ENCODE data around the gene PRRG3.

Gene PRRG3

GRCh38 chrX:151724563-151725337 lies 29.5 kb downstream of the PRRG3 start:
- H3K79me2 ChIP-seq (ENCODE audit: control insufficient read depth, insufficient read depth, low read length, unreplicated experiment) = no peaks in the 10 kb centered on the region
- H3K27me3 ChIP-seq (ENCODE audit: insufficient read depth, low read length) = no peaks in the 10 kb centered on the region
- no peaks in the 10 kb centered on the region for H3K4me1 ChIP-seq (ENCODE audit: control insufficient read depth, insufficient read depth, low read length, unreplicated experiment)
- no peak overlapping the region for H2AFZ ChIP-seq (ENCODE audit: low read length, unreplicated experiment)
- no peak overlapping the region for H3K4me3 ChIP-seq (ENCODE audit: low read depth, low read length)
- no peak overlapping the region for H3K27ac ChIP-seq (ENCODE audit: low read depth, low read length)
- H3K36me3 ChIP-seq (ENCODE audit: insufficient read depth, low read length) = no peaks in the 10 kb centered on the region

GRCh38 chrX:151725338-151725614 lies 30.0 kb downstream of the PRRG3 start:
- no peak overlapping the region for H3K27ac ChIP-seq (ENCODE audit: low read depth, low read length)
- no peaks in the 10 kb centered on the region for H3K27me3 ChIP-seq (ENCODE audit: insufficient read depth, low read length)
- H3K36me3 ChIP-seq (ENCODE audit: insufficient read depth, low read length) = no peaks in the 10 kb centered on the region
- H2AFZ ChIP-seq (ENCODE audit: low read length, unreplicated experiment) = no peak overlapping the region
- no peaks in the 10 kb centered on the region for H3K79me2 ChIP-seq (ENCODE audit: control insufficient read depth, insufficient read depth, low read length, unreplicated experiment)
- H3K4me3 ChIP-seq (ENCODE audit: low read depth, low read length) = no peak overlapping the region
- no peaks in the 10 kb centered on the region for H3K4me1 ChIP-seq (ENCODE audit: control insufficient read depth, insufficient read depth, low read length, unreplicated experiment)

GRCh38 chrX:151726751-151727150 lies 31.5 kb downstream of the PRRG3 start:
- Histone ChIP-seq H3K79me2 (ENCODE audit: control insufficient read depth, insufficient read depth, low read length, unreplicated experiment) (no peaks in the 10 kb centered on the region), H2AFZ (ENCODE audit: low read length, unreplicated experiment) (no peak overlapping the region), H3K4me1 (ENCODE audit: control insufficient read depth, insufficient read depth, low read length, unreplicated experiment) (no peaks in the 10 kb centered on the region), H3K36me3 (ENCODE audit: insufficient read depth, low read length) (no peaks in the 10 kb centered on the region), H3K27me3 (ENCODE audit: insufficient read depth, low read length) (no peaks in the 10 kb centered on the region), H3K27ac (ENCODE audit: low read depth, low read length) (no peak overlapping the region), H3K4me3 (ENCODE audit: low read depth, low read length) (no peak overlapping the region)

GRCh38 chrX:151727346-151727745 lies 32.1 kb downstream of the PRRG3 start:
- Histone ChIP-seq H3K4me3 (ENCODE audit: low read depth, low read length) (no peak overlapping the region), H2AFZ (ENCODE audit: low read length, unreplicated experiment) (no peak overlapping the region), H3K4me1 (ENCODE audit: control insufficient read depth, insufficient read depth, low read length, unreplicated experiment) (no peaks in the 10 kb centered on the region), H3K36me3 (ENCODE audit: insufficient read depth, low read length) (no peaks in the 10 kb centered on the region), H3K27ac (ENCODE audit: low read depth, low read length) (no peak overlapping the region), H3K27me3 (ENCODE audit: insufficient read depth, low read length) (no peaks in the 10 kb centered on the region), H3K79me2 (ENCODE audit: control insufficient read depth, insufficient read depth, low read length, unreplicated experiment) (no peaks in the 10 kb centered on the region)

GRCh38 chrX:151729056-151729725 lies 33.9 kb downstream of the PRRG3 start:
- Histone ChIP-seq H3K36me3 (ENCODE audit: insufficient read depth, low read length) (no peaks in the 10 kb centered on the region), H2AFZ (ENCODE audit: low read length, unreplicated experiment) (no peak overlapping the region), H3K4me1 (ENCODE audit: control insufficient read depth, insufficient read depth, low read length, unreplicated experiment) (no peaks in the 10 kb centered on the region), H3K79me2 (ENCODE audit: control insufficient read depth, insufficient read depth, low read length, unreplicated experiment) (no peaks in the 10 kb centered on the region), H3K27me3 (ENCODE audit: insufficient read depth, low read length) (no peaks in the 10 kb centered on the region), H3K4me3 (ENCODE audit: low read depth, low read length) (no peak overlapping the region), H3K27ac (ENCODE audit: low read depth, low read length) (no peak overlapping the region)

GRCh38 chrX:151734446-151734845 lies 39.2 kb downstream of the PRRG3 start, which contains the start of gene CNGA2:
CNGA2 (plus strand) TSS chrX:151734746; CDS start chrX:151738484, 3,738 bp downstream.
- Histone ChIP-seq H3K36me3 (ENCODE audit: insufficient read depth, low read length) (no peaks in the 10 kb centered on the region), H3K27ac (ENCODE audit: low read depth, low read length) (no peak within 1 kb of the TSS), H2AFZ (ENCODE audit: low read length, unreplicated experiment) (no peak within 1 kb of the TSS), H3K79me2 (ENCODE audit: control insufficient read depth, insufficient read depth, low read length, unreplicated experiment) (no peaks in the 10 kb centered on the region), H3K4me3 (ENCODE audit: low read depth, low read length) (no peak within 1 kb of the TSS), H3K27me3 (ENCODE audit: insufficient read depth, low read length) (no peaks in the 10 kb centered on the region), H3K4me1 (ENCODE audit: control insufficient read depth, insufficient read depth, low read length, unreplicated experiment) (no peaks in the 10 kb centered on the region)

GRCh38 chrX:151735219-151735618 lies 40.0 kb downstream of the PRRG3 start:
- no peaks in the 10 kb centered on the region for H3K4me1 ChIP-seq (ENCODE audit: control insufficient read depth, insufficient read depth, low read length, unreplicated experiment)
- H3K4me3 ChIP-seq (ENCODE audit: low read depth, low read length) = no peak overlapping the region
- no peaks in the 10 kb centered on the region for H3K79me2 ChIP-seq (ENCODE audit: control insufficient read depth, insufficient read depth, low read length, unreplicated experiment)
- no peak overlapping the region for H3K27ac ChIP-seq (ENCODE audit: low read depth, low read length)
- H3K36me3 ChIP-seq (ENCODE audit: insufficient read depth, low read length) = no peaks in the 10 kb centered on the region
- no peaks in the 10 kb centered on the region for H3K27me3 ChIP-seq (ENCODE audit: insufficient read depth, low read length)
- no peak overlapping the region for H2AFZ ChIP-seq (ENCODE audit: low read length, unreplicated experiment)

- Histone ChIP-seq H3K4me3 (ENCODE audit: low read depth, low read length) (no peak overlapping the region), H3K4me1 (ENCODE audit: control insufficient read depth, insufficient read depth, low read length, unreplicated experiment) (no peaks in the 10 kb centered on the region), H2AFZ (ENCODE audit: low read length, unreplicated experiment) (no peak overlapping the region), H3K27ac (ENCODE audit: low read depth, low read length) (no peak overlapping the region), H3K27me3 (ENCODE audit: insufficient read depth, low read length) (no peaks in the 10 kb centered on the region), H3K79me2 (ENCODE audit: control insufficient read depth, insufficient read depth, low read length, unreplicated experiment) (no peaks in the 10 kb centered on the region), H3K36me3 (ENCODE audit: insufficient read depth, low read length) (no peaks in the 10 kb centered on the region)
Observed at GRCh38 chrX:151736685-151737084, 41.4 kb downstream of the PRRG3 start.

GRCh38 chrX:151737494-151737893 lies 42.2 kb downstream of the PRRG3 start:
- Histone ChIP-seq H3K27me3 (ENCODE audit: insufficient read depth, low read length) (no peaks in the 10 kb centered on the region), H3K4me3 (ENCODE audit: low read depth, low read length) (no peak overlapping the region), H3K79me2 (ENCODE audit: control insufficient read depth, insufficient read depth, low read length, unreplicated experiment) (no peaks in the 10 kb centered on the region)

GRCh38 chrX:151738751-151739150 lies 43.5 kb downstream of the PRRG3 start:
- Histone ChIP-seq H2AFZ (ENCODE audit: low read length, unreplicated experiment) (no peak overlapping the region), H3K27ac (ENCODE audit: low read depth, low read length) (no peak overlapping the region), H3K79me2 (ENCODE audit: control insufficient read depth, insufficient read depth, low read length, unreplicated experiment) (no peaks in the 10 kb centered on the region), H3K4me1 (ENCODE audit: control insufficient read depth, insufficient read depth, low read length, unreplicated experiment) (no peaks in the 10 kb centered on the region), H3K4me3 (ENCODE audit: low read depth, low read length) (no peak overlapping the region), H3K27me3 (ENCODE audit: insufficient read depth, low read length) (no peaks in the 10 kb centered on the region), H3K36me3 (ENCODE audit: insufficient read depth, low read length) (no peaks in the 10 kb centered on the region)

More at GRCh38 chrX:151737494-151737893, 42.2 kb downstream of the PRRG3 start:
- Histone ChIP-seq H2AFZ (ENCODE audit: low read length, unreplicated experiment) (no peak overlapping the region), H3K27ac (ENCODE audit: low read depth, low read length) (no peak overlapping the region), H3K36me3 (ENCODE audit: insufficient read depth, low read length) (no peaks in the 10 kb centered on the region), H3K4me1 (ENCODE audit: control insufficient read depth, insufficient read depth, low read length, unreplicated experiment) (no peaks in the 10 kb centered on the region)

- no peak overlapping the region for H3K27ac ChIP-seq (ENCODE audit: low read depth, low read length)
- no peaks in the 10 kb centered on the region for H3K79me2 ChIP-seq (ENCODE audit: control insufficient read depth, insufficient read depth, low read length, unreplicated experiment)
- H2AFZ ChIP-seq (ENCODE audit: low read length, unreplicated experiment) = no peak overlapping the region
- no peaks in the 10 kb centered on the region for H3K4me1 ChIP-seq (ENCODE audit: control insufficient read depth, insufficient read depth, low read length, unreplicated experiment)
- no peaks in the 10 kb centered on the region for H3K36me3 ChIP-seq (ENCODE audit: insufficient read depth, low read length)
- no peaks in the 10 kb centered on the region for H3K27me3 ChIP-seq (ENCODE audit: insufficient read depth, low read length)
- H3K4me3 ChIP-seq (ENCODE audit: low read depth, low read length) = no peak overlapping the region
Observed at GRCh38 chrX:151741606-151742005, 46.3 kb downstream of the PRRG3 start.
